HepG2 (cell line): ENCODE measurements around the gene GTF2A2. TPM values are rescaled to one million over a fixed set of nuclear protein-coding genes. Genes with fewer than 3 reads are reported as not detected.

Source experiments
- ARNT ChIP-seq: fragments of 450-650 bp; IDR thresholded peaks from 2 replicates; pipeline ENCODE4 v1.6.1; 2017
- ATF2 ChIP-seq: sonication (generic); formaldehyde crosslinking; IDR thresholded peaks from 2 replicates; pipeline ENCODE4 v1.4.0; 2020; ENCODE audit warnings: missing genetic modification reagents
- ATF7 ChIP-seq, 2 experiments: fragments of 450-650 bp in 1 of 2; sonication (generic) in 1 of 2; formaldehyde crosslinking in 1 of 2; IDR thresholded peaks; 2 replicates each; pipeline versions ENCODE4 v1.4.0 to v1.6.1; 2016 to 2020; ENCODE audit warnings: antibody characterized with exemption in 1 of 2, mild to moderate bottlenecking in 1 of 2, missing genetic modification reagents in 1 of 2
- BHLHE40 ChIP-seq: IDR thresholded peaks from 2 replicates; pipeline ENCODE4 v1.6.1; 2011; ENCODE audit warnings: low read length, improper control_type of control experiment
- DRAP1 ChIP-seq: IDR thresholded peaks from 2 replicates; pipeline ENCODE4 v1.6.1; 2016; ENCODE audit warnings: missing genetic modification reagents, missing compliant biosample characterization
- EHMT2 ChIP-seq: fragments of 200-600 bp; sonication (generic); IDR thresholded peaks from 2 replicates; pipeline ENCODE4 v1.7.0; 2017; ENCODE audit warnings: antibody characterized with exemption, low read depth, low read length, borderline replicate concordance
- FLYWCH1 ChIP-seq: sonication (generic); formaldehyde crosslinking; IDR thresholded peaks from 2 replicates; pipeline ENCODE4 v1.8.1; 2023; ENCODE audit warnings: mild to moderate bottlenecking, missing genetic modification reagents
- HMG20B ChIP-seq: conservative IDR thresholded peaks from 2 replicates; pipeline ENCODE4 v1.6.1; 2016; ENCODE audit warnings: missing genetic modification reagents, missing compliant biosample characterization
- IKZF5 ChIP-seq: IDR thresholded peaks from 2 replicates; pipeline ENCODE4 v1.6.1; 2018; ENCODE audit warnings: missing genetic modification reagents, mild to moderate bottlenecking, missing compliant biosample characterization
- JUNB ChIP-seq: sonication (generic); formaldehyde crosslinking; IDR thresholded peaks from 2 replicates; pipeline ENCODE4 v1.8.0; 2022; ENCODE audit warnings: missing genetic modification reagents, mild to moderate bottlenecking, borderline replicate concordance
- MED13 ChIP-seq: sonication (generic); formaldehyde crosslinking; IDR thresholded peaks from 2 replicates; pipeline ENCODE4 v1.5.0; 2020; ENCODE audit warnings: missing genetic modification reagents
- MLLT10 ChIP-seq: sonication (generic); formaldehyde crosslinking; IDR thresholded peaks from 2 replicates; pipeline ENCODE4 v1.4.0; 2020; ENCODE audit warnings: missing genetic modification reagents
- PBX2 ChIP-seq: IDR thresholded peaks from 2 replicates; pipeline ENCODE4 v1.6.1; 2016; ENCODE audit warnings: control low read depth
- PHB2 ChIP-seq: fragments of 450-650 bp; IDR thresholded peaks from 2 replicates; pipeline ENCODE4 v1.6.1; 2018; ENCODE audit not compliant: partially characterized antibody
- PLRG1 ChIP-seq: fragments of 450-650 bp; conservative IDR thresholded peaks from 2 replicates; pipeline ENCODE4 v1.6.1; 2016
- RXRA ChIP-seq: sonication (generic); formaldehyde crosslinking; IDR thresholded peaks from 2 replicates; pipeline ENCODE4 v1.5.1; 2020; ENCODE audit warnings: missing genetic modification reagents
- SALL2 ChIP-seq: sonication (generic); formaldehyde crosslinking; IDR thresholded peaks from 2 replicates; pipeline ENCODE4 v1.8.1; 2023; ENCODE audit warnings: mild to moderate bottlenecking, missing genetic modification reagents, inconsistent platforms
- SMC3 ChIP-seq: IDR thresholded peaks from 2 replicates; pipeline ENCODE4 v1.6.1; 2011; ENCODE audit warnings: low read length, improper control_type of control experiment
- SOX13 ChIP-seq, 3 experiments: fragments of 450-650 bp in 1 of 3; sonication (generic) in 1 of 3; formaldehyde crosslinking in 1 of 3; IDR thresholded peaks in 2 of 3; conservative IDR thresholded peaks in 1 of 3; 2 replicates each; pipeline versions ENCODE4 v1.5.0 to v1.6.1; 2016 to 2020; ENCODE audit warnings: antibody characterized with exemption in 1 of 3, mild to moderate bottlenecking in 1 of 3, missing compliant biosample characterization in 1 of 3, missing genetic modification reagents in 1 of 3, moderate library complexity in 1 of 3
- SP2 ChIP-seq: sonication (generic); formaldehyde crosslinking; IDR thresholded peaks from 2 replicates; pipeline ENCODE4 v1.5.1; 2020; ENCODE audit warnings: mild to moderate bottlenecking, missing genetic modification reagents
- SRY ChIP-seq: sonication (generic); formaldehyde crosslinking; IDR thresholded peaks from 2 replicates; pipeline ENCODE4 v1.8.0; 2022; ENCODE audit warnings: mild to moderate bottlenecking, missing genetic modification reagents
- ZBTB7A ChIP-seq: sonication (generic); formaldehyde crosslinking; IDR thresholded peaks from 2 replicates; pipeline ENCODE4 v1.8.0; 2022; ENCODE audit warnings: mild to moderate bottlenecking, missing genetic modification reagents
- ZEB1 ChIP-seq: IDR thresholded peaks from 2 replicates; pipeline ENCODE4 v1.6.1; 2012; ENCODE audit warnings: mild to moderate bottlenecking, low read depth, inconsistent platforms; ENCODE audit not compliant: insufficient replicate concordance
- ZFY ChIP-seq: sonication (generic); formaldehyde crosslinking; IDR thresholded peaks from 2 replicates; pipeline ENCODE4 v1.4.0; 2020; ENCODE audit warnings: missing genetic modification reagents
- ZNF333 ChIP-seq: sonication (generic); formaldehyde crosslinking; IDR thresholded peaks from 2 replicates; pipeline ENCODE4 v1.4.0; 2020; ENCODE audit warnings: mild to moderate bottlenecking, missing genetic modification reagents, borderline replicate concordance
- ZNF567 ChIP-seq: sonication (generic); formaldehyde crosslinking; IDR thresholded peaks from 2 replicates; pipeline ENCODE4 v1.8.1; 2023; ENCODE audit warnings: mild to moderate bottlenecking, missing genetic modification reagents, borderline replicate concordance
- ZNF777 ChIP-seq: sonication (generic); formaldehyde crosslinking; IDR thresholded peaks from 2 replicates; pipeline ENCODE4 v1.4.0; 2020; ENCODE audit warnings: missing genetic modification reagents
- ZNF780A ChIP-seq: sonication (generic); formaldehyde crosslinking; IDR thresholded peaks from 2 replicates; pipeline ENCODE4 v1.8.0; 2022; ENCODE audit warnings: mild to moderate bottlenecking, missing genetic modification reagents, moderate library complexity
- polyA plus RNA-seq, 8 experiments: library from polyadenylated mRNA; depleted of rRNA in 3 of 8; stranded (reverse) in 7 of 8; unstranded in 1 of 8; fragments of >200 nt; fragmentation: Illumina TruSeq in 4 of 8; extraction: Trizol in 4 of 8; gene quantifications; 2 replicates each; pipeline versions ENCODE4 v1.2.1 to v1.2.3, GENCODE V29; 2011 to 2016; ENCODE audit warnings: low read depth in 4 of 8, missing spikeins in 1 of 8, mixed read lengths in 1 of 8; ENCODE audit not compliant: insufficient read depth in 1 of 8
- total RNA-seq, 5 experiments: library from RNA; depleted of rRNA; stranded (reverse); fragments of >200 nt; fragmentation: Illumina TruSeq; extraction: Trizol; gene quantifications; 2 replicates each; pipeline ENCODE4 v1.2.3, GENCODE V29; 2016; ENCODE audit warnings: low read depth in 1 of 5

GTF2A2 gene
- total and polyA plus RNA-seq, 2 of the 13 experiments (the other 11 are each of a cell fraction or from before 2014, with no cell fraction given): 24.4 to 106 TPM

GRCh38 chr15:59595434-59595915 is 61.8 kb downstream of the GTF2A2 start (continued):
- TF ChIP-seq FLYWCH1 (CRISPR knock-in tag) (no peak), DRAP1 (CRISPR knock-in tag) (no peak), PHB2 (no peak), BHLHE40 (no peak), SOX13 (IDR thresholded peaks at IDR 0.05) (no peak; the same call in 1 of the 2 replicates), SOX13 (CRISPR knock-in tag; conservative IDR thresholded peaks at IDR 0.05 in 1 of 2, IDR thresholded peaks at IDR 0.05 in 1 of 2) (peak in 1 of 2 experiments; percentile 12; a peak in 1 of 4 replicates), SRY (no peak), MLLT10 (CRISPR knock-in tag) (no peak), SP2 (CRISPR knock-in tag) (no peak), EHMT2 (no peak), ARNT (no peak), SMC3 (no peak), SALL2 (no peak), ZNF780A (CRISPR knock-in tag) (no peak), HMG20B (CRISPR knock-in tag) (no peak), ZBTB7A (CRISPR knock-in tag) (no peak), ATF7 (IDR thresholded peaks at IDR 0.05) (no peak), ATF7 (CRISPR knock-in tag; IDR thresholded peaks at IDR 0.05) (no peak), RXRA (peak; percentile 27; the same call in 1 of the 2 replicates), ZNF567 (no peak), ZNF333 (no peak), IKZF5 (no peak), ZEB1 (peak; percentile 37), MED13 (CRISPR knock-in tag) (no peak), ATF2 (CRISPR knock-in tag) (no peak), PBX2 (CRISPR knock-in tag) (no peak), PLRG1 (no peak), ZFY (CRISPR knock-in tag) (peak; percentile 9; the same call in 1 of the 2 replicates), JUNB (no peak), ZNF777 (CRISPR knock-in tag) (no peak)
